ENCODE measurements around the gene GPC5. TPM values are rescaled to one million over a fixed set of nuclear protein-coding genes. Genes with fewer than 3 reads are reported as not detected.

The GPC5 gene
- total and polyA plus RNA-seq, 2 donors (not counting 3 experiments of a cell fraction or from before 2014, with no cell fraction given), result 0.59 to 0.97 TPM

- no peak for FAIRE-seq
- dilution Hi-C loops (cut with MboI; ENCODE audit: extremely low pct_ligation_motif_present, low sequenced_read_pairs), result no loop called here
Measured at GRCh38 chr13:91401920-91402319, 3.5 kb downstream of the GPC5 start.

More at GRCh38 chr13:91401920-91402319, 3.5 kb downstream of the GPC5 start:
- no peak overlapping the region for H3K9ac ChIP-seq (replicated peaks; ENCODE audit: extremely low read depth, insufficient read depth, low read length)
- no peak for DNase-seq (ENCODE audit: low read depth, low spot score)
- H3K4me1 ChIP-seq (ENCODE audit: control insufficient read depth, extremely low read depth, insufficient read depth, low read length), result peaks cover 8% of the 10 kb centered on the region
- no peak overlapping the region for H3K4me2 ChIP-seq (ENCODE audit: insufficient read depth, low read length)
- intact Hi-C loops (cut with micrococcal nuclease), result no loop called here
- TF ChIP-seq CTCF (IDR thresholded peaks at IDR 0.05; ENCODE audit: extremely low read depth in 1 of 2, insufficient read depth in 1 of 2, low read depth in 1 of 2, low read length in 2 of 2), result no peak
- no peak for TF ChIP-seq JUN (IDR thresholded peaks at IDR 0.05; ENCODE audit: borderline replicate concordance, insufficient read depth, insufficient read length, low read depth)
- no peak for TF ChIP-seq FOS (IDR thresholded peaks at IDR 0.05; ENCODE audit: borderline replicate concordance, insufficient read depth, low read length)
- TF ChIP-seq POLR2A (IDR thresholded peaks at IDR 0.05; ENCODE audit: low read depth, low read length), result no peak
- TF ChIP-seq POLR2AphosphoS5 (IDR thresholded peaks at IDR 0.05; ENCODE audit: insufficient read depth, low read depth, low read length), result no peak
- no peak for TF ChIP-seq EZH2 (IDR thresholded peaks at IDR 0.05; ENCODE audit: borderline replicate concordance, low read depth, low read length, severe bottlenecking)
- no peak for TF ChIP-seq MAX (IDR thresholded peaks at IDR 0.05; ENCODE audit: insufficient read depth, insufficient read length)
- no peak for TF ChIP-seq MYC (IDR thresholded peaks at IDR 0.05; ENCODE audit: low read depth, low read length)
- TF ChIP-seq GATA2 (IDR thresholded peaks at IDR 0.05; ENCODE audit: insufficient read depth, insufficient read length, low read depth, low read length), result no peak
- H3K4me3 ChIP-seq (replicated peaks in 1 of 3; ENCODE audit: insufficient read depth in 1 of 3, low read depth in 1 of 3, low read length in 3 of 3), result no peak overlapping the region
- no peaks in the 10 kb centered on the region for H3K9me3 ChIP-seq (replicated peaks; ENCODE audit: control insufficient read depth, insufficient read depth, low read length)
- no TSS peak for BruUV-seq (replicated peaks)
- POLR2A ChIA-PET, result no interaction called here
- no peaks in the 10 kb centered on the region for H4K20me1 ChIP-seq (replicated peaks; ENCODE audit: control insufficient read depth, extremely low read depth, insufficient read depth, low read length)
- CTCF ChIA-PET, result interaction anchor here (1.2 kb wide), 1 partner anchor 11 kb away, joined by 3 read pairs; no protein-coding TSS in a partner anchor
- H2AFZ ChIP-seq (ENCODE audit: low read depth, low read length), result no peak overlapping the region
- no peaks in the 10 kb centered on the region for H3K9me1 ChIP-seq (replicated peaks; ENCODE audit: control insufficient read depth, extremely low read depth, insufficient read depth, low read length)
- H3K79me2 ChIP-seq (ENCODE audit: control insufficient read depth, insufficient read depth, low read length), result no peaks in the 10 kb centered on the region
- no peak overlapping the region for H3K27ac ChIP-seq (ENCODE audit: insufficient read depth, low read depth, low read length)
- peaks cover 40 to 64% of the 10 kb centered on the region in 2 experiments for H3K27me3 ChIP-seq (ENCODE audit: control insufficient read depth in 2 of 2, insufficient read depth in 2 of 2, low read length in 2 of 2)
- H3K36me3 ChIP-seq (ENCODE audit: control insufficient read depth in 2 of 2, extremely low read depth in 1 of 2, insufficient read depth in 2 of 2, low read length in 2 of 2), result no peaks in the 10 kb centered on the region

Measured in endothelial cell of umbilical vein (primary cell).